ENCODE results near the gene EVA1B.

- no peak for TF ChIP-seq HDAC2 (IDR thresholded peaks at IDR 0.05)
- TF ChIP-seq RCOR1 (IDR thresholded peaks at IDR 0.05; ENCODE audit: low read depth, low read length): no peak
- no peak for TF ChIP-seq GATA3 (IDR thresholded peaks at IDR 0.05; ENCODE audit: borderline replicate concordance)
- no peak for TF ChIP-seq JUN (IDR thresholded peaks at IDR 0.05)
- no peak for TF ChIP-seq SREBF2 (IDR thresholded peaks at IDR 0.05)
- no peak for TF ChIP-seq MAZ (IDR thresholded peaks at IDR 0.05; ENCODE audit: borderline replicate concordance, low read depth, low read length)
Measured at GRCh38 chr1:36324353-36324703, 883 bp upstream of the EVA1B start.
